ENCODE measurements around the gene SMURF2. TPM values are rescaled to one million over a fixed set of nuclear protein-coding genes. Genes with fewer than 3 reads are reported as not detected.
"Not testable (repeated sequence)": the region's sequence is repeated elsewhere in the genome, so short reads cannot be mapped to it uniquely, and the experiment has no call there.

Gene SMURF2
- total RNA-seq, 1 donor from 2014 or later, result 11.5 TPM

DNA sequence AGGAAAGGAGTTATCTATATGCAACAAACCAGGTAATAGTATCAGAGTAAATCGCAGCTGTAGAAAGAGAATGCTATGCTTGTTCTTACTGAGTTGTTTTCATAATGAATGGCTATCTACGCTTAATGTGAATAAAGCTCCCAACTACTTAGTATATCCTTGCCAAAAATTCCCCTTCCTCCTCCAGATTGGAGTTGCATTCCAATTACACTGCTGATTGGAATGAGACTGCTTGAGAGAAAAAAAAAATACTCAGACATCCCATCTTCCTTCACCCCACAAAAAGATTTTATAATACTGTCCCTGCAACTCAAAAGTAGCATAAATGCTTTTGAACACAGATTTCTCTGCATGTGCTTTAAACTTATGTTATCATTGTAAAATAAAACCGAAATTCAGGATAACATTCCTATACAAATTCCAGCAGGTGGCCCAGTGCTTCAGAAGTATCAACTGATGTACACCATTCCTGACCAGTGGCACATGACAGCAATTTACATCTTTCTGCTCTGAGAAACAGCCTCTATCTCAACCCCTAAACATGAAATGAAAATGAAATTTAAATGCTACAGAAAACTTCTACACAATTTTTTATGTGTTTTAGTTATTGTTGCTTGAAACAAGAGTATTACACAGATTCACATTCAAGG lies 47.0 kb downstream of the SMURF2 start:
- DNase-seq, result no peak
- Histone ChIP-seq H3K27ac (replicated peaks) (no peak overlapping the region), H3K9me3 (replicated peaks) (no peaks in the 10 kb centered on the region), H3K27me3 (ENCODE audit: low read depth) (no peaks in the 10 kb centered on the region), H3K4me3 (no peak overlapping the region), H3K36me3 (no peaks in the 10 kb centered on the region), H3K4me1 (peaks cover 48% of the 10 kb centered on the region)
- intact Hi-C loops (cut with micrococcal nuclease), result no loop called here
- TF ChIP-seq, protein P1, sequence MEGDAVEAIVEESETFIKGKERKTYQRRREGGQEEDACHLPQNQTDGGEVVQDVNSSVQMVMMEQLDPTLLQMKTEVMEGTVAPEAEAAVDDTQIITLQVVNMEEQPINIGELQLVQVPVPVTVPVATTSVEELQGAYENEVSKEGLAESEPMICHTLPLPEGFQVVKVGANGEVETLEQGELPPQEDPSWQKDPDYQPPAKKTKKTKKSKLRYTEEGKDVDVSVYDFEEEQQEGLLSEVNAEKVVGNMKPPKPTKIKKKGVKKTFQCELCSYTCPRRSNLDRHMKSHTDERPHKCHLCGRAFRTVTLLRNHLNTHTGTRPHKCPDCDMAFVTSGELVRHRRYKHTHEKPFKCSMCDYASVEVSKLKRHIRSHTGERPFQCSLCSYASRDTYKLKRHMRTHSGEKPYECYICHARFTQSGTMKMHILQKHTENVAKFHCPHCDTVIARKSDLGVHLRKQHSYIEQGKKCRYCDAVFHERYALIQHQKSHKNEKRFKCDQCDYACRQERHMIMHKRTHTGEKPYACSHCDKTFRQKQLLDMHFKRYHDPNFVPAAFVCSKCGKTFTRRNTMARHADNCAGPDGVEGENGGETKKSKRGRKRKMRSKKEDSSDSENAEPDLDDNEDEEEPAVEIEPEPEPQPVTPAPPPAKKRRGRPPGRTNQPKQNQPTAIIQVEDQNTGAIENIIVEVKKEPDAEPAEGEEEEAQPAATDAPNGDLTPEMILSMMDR (IDR thresholded peaks at IDR 0.05; ENCODE audit: borderline replicate concordance), result no peak

DNA sequence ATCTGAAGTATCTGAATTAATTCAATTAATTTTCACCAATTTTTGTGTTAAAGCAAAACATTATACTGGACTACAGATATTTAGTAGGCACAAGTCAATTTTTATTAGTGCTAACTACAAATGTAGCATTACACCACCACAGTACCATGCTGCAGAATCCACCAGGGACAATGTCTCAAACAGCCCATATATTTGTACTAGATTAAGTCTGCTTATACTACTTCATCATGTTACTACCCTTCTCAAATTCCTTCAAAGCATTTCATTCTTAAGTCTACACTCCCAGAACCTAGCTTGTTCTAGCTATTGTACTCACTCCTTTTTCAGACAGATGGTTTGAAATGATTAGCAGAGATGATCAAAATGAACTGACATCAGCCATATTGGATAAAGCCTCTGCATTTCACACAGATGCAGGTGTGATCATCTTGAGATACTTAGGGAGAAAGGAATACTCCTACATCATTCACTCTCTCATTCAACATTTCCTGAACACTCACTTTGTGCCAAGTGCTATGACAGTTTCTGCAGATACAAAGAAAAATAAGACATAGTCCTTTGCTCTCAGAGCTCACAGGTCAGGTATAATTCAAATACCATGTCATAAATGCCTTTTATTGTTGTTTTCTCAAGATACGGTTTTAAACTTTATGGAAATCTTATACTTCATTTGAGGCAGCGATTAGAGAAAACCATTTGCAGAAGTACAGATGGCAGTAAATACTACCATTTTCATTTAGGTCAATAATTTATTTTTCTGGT lies 47.7 kb downstream of the SMURF2 start:
- intact Hi-C loops (cut with micrococcal nuclease), result no loop called here

DNA sequence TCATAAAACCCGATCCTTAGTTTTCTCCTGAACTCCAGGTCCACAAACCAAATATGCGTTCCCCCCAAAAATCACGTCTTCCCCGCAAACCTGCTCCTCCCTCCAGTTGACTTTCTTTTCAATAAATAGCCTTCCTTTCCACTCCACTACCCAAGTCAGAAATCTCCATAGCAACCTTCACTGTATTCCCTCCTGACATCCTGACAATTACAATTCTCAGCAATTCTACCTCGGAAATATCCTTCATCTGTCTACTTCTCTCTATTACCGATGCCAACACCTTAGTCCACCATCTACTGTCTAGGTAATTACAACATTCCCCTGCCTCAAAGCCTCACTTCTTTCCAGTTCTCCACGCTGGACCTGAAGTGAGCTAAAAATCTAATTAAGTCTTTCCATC lies 50.7 kb downstream of the SMURF2 start:
- H3K27ac ChIP-seq (replicated peaks), result no peak overlapping the region
- intact Hi-C loops (cut with micrococcal nuclease), result no loop called here
- no peaks in the 10 kb centered on the region for H3K36me3 ChIP-seq
- peaks cover 11% of the 10 kb centered on the region for H3K9me3 ChIP-seq (replicated peaks)
- TF ChIP-seq, protein P1 (IDR thresholded peaks at IDR 0.05; ENCODE audit: borderline replicate concordance), result no peak
- H3K4me3 ChIP-seq, result no peak overlapping the region
- no peaks in the 10 kb centered on the region for H3K27me3 ChIP-seq (ENCODE audit: low read depth)
- DNase-seq, result no peak
- H3K4me1 ChIP-seq, result peaks cover 41% of the 10 kb centered on the region

More for the DNA sequence above, 47.7 kb downstream of the SMURF2 start:
- H3K4me1 ChIP-seq, result peaks cover 41% of the 10 kb centered on the region
- no peaks in the 10 kb centered on the region for H3K27me3 ChIP-seq (ENCODE audit: low read depth)
- TF ChIP-seq, protein P1 (IDR thresholded peaks at IDR 0.05; ENCODE audit: borderline replicate concordance), result no peak
- H3K36me3 ChIP-seq, result no peaks in the 10 kb centered on the region
- H3K4me3 ChIP-seq, result no peak overlapping the region
- DNase-seq, result no peak
- peaks cover 3% of the 10 kb centered on the region for H3K9me3 ChIP-seq (replicated peaks)
- H3K27ac ChIP-seq (replicated peaks), result no peak overlapping the region

DNA sequence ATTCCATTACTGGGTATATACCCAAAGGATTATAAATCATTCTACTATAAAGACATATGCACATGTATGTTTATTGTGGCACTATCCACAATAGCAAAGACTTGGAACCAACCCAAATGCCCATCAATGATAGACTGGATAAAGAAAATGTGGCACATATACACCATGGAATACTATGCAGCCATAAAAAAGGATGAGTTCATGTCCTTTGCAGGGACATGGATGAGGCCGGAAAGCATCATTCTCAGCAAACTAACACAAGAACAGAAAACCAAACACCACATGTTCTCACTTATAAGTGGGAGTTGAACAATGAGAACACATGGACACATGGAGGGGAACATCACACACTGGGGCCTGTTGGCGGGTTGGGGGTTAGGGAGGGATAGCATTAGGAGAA lies 51.9 kb downstream of the SMURF2 start:
- H3K27ac ChIP-seq (replicated peaks); H3K27me3 ChIP-seq (ENCODE audit: low read depth); DNase-seq; intact Hi-C loops (cut with micrococcal nuclease); H3K4me3 ChIP-seq; H3K36me3 ChIP-seq: not testable (repeated sequence)
- Histone ChIP-seq H3K4me1 (peaks cover 33% of the 10 kb centered on the region), H3K9me3 (replicated peaks) (peaks cover 11% of the 10 kb centered on the region)

DNA sequence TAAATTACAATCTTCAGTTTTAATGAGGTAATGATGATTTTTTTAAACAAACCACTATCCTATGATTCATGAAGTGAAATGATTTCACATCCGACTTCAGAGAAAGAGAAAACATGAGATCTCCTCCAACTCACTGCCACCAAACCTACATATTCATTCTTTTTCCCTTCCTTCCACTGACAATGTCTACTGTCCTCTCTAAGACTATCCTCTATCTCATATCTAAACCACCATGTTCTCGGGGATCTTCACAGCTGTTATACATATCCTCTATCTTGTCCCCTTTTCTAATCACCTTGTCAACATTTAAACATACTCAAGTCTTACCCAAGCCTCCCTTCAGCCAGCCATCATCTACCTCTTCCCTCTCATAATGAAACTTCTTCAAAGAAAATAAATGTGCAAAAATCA lies 53.5 kb downstream of the SMURF2 start:
- peaks cover 11% of the 10 kb centered on the region for H3K9me3 ChIP-seq (replicated peaks)
- H3K4me3 ChIP-seq, result no peak overlapping the region
- H3K36me3 ChIP-seq, result no peaks in the 10 kb centered on the region
- H3K27me3 ChIP-seq (ENCODE audit: low read depth), result no peaks in the 10 kb centered on the region
- H3K27ac ChIP-seq (replicated peaks), result no peak overlapping the region
- DNase-seq, result no peak
- H3K4me1 ChIP-seq, result peaks cover 31% of the 10 kb centered on the region
- TF ChIP-seq, protein P1 (IDR thresholded peaks at IDR 0.05; ENCODE audit: borderline replicate concordance), result no peak
- intact Hi-C loops (cut with micrococcal nuclease), result no loop called here

Measured in left ventricle myocardium inferior (tissue), 1 donor.